PFSK-1 (cell line): ENCODE results near the gene MKX.

ENCODE experiments used
- FOXP2 ChIP-seq: optimal IDR thresholded peaks from 2 replicates; pipeline ENCODE3; 2011; ENCODE audit warnings: borderline replicate concordance, control low read depth, inconsistent platforms; ENCODE audit not compliant: insufficient read depth; ENCODE audit errors: extremely low read length, extremely low read depth
- POLR2AphosphoS5 ChIP-seq: IDR thresholded peaks from 2 replicates; pipeline ENCODE4 v1.6.1; 2012; ENCODE audit warnings: low read depth, mild to moderate bottlenecking, control low read depth, low read length, moderate library complexity
- REST ChIP-seq, 2 experiments: IDR thresholded peaks; 2 replicates each; pipeline versions ENCODE4 v1.6.1 to v1.8.0; 2011 to 2012; ENCODE audit warnings: low read depth in 2 of 2, low read length in 2 of 2, control low read depth in 1 of 2, inconsistent platforms in 1 of 2, mild to moderate bottlenecking in 1 of 2, moderate library complexity in 1 of 2; ENCODE audit not compliant: insufficient read depth in 1 of 2
- SIN3A ChIP-seq: IDR thresholded peaks from 2 replicates; pipeline ENCODE4 v1.6.1; 2012; ENCODE audit warnings: mild to moderate bottlenecking, low read length, moderate library complexity, borderline replicate concordance; ENCODE audit not compliant: insufficient read depth
- TAF1 ChIP-seq: IDR thresholded peaks from 2 replicates; pipeline ENCODE4 v1.6.1; 2012; ENCODE audit warnings: low read length, control low read depth, borderline replicate concordance; ENCODE audit not compliant: insufficient read depth

MKX gene

GRCh38 chr10:27696466-27696865 is 49.2 kb downstream of the MKX start:
- TF ChIP-seq POLR2AphosphoS5 (no peak), TAF1 (no peak), SIN3A (no peak), REST (IDR thresholded peaks at IDR 0.05; ENCODE audit: insufficient read depth in 1 of 2, low read depth in 2 of 2, low read length in 2 of 2) (no peak)

- TF ChIP-seq REST (IDR thresholded peaks at IDR 0.05; ENCODE audit: insufficient read depth in 1 of 2, low read depth in 2 of 2, low read length in 2 of 2) (no peak), SIN3A (no peak), TAF1 (no peak), FOXP2 (no peak), POLR2AphosphoS5 (no peak)
These were observed 49.9 kb downstream of the MKX start for GRCh38 chr10:27695706-27696105.

DNA sequence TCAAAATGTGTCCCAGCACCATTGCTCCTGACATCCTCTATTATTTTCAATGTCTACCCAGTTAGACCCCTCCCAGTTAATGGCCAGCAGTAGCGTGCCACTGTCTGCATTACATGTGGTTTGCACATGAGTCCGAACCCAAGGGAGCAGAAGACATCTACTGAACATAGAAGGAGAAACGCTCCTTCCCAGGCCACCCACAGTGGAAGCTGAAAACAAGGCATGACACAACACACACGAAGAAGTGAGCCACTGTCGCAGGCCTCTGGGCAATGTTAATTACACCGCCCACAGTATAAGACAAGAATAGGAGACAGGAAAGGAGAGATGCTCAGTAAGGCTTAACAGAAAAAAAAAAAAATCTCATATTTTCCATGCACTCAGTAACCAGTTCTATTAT is 50.5 kb downstream of the MKX start:
- no peak for TF ChIP-seq REST (IDR thresholded peaks at IDR 0.05; ENCODE audit: insufficient read depth in 1 of 2, low read depth in 2 of 2, low read length in 2 of 2)
- TF ChIP-seq TAF1 = no peak
- TF ChIP-seq SIN3A = no peak
- no peak for TF ChIP-seq POLR2AphosphoS5
- no peak for TF ChIP-seq FOXP2

DNA sequence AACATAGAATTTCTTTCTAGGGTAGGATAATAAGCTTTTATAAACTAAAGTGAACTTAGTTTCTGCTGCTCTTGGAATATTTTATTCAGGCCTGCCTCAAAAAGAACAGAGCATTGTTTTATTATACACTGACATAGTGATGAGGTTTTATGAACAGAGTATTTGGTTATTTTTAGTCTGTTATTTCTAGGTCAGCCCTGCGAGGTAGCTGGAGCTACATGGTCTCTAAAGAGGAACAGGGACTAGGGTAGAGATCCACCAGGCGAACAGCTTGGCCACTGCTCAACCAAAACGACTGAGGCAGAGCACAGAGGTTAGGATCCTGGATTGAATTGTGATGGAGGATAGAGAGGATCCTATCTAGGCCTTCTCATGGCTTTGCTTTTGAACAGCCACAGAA is 53.0 kb downstream of the MKX start:
- TF ChIP-seq FOXP2 (no peak), REST (IDR thresholded peaks at IDR 0.05; ENCODE audit: insufficient read depth in 1 of 2, low read depth in 2 of 2, low read length in 2 of 2) (no peak), POLR2AphosphoS5 (no peak), SIN3A (no peak)

GRCh38 chr10:27688991-27689390 is 56.6 kb downstream of the MKX start:
- TF ChIP-seq FOXP2 (no peak), REST (IDR thresholded peaks at IDR 0.05; ENCODE audit: insufficient read depth in 1 of 2, low read depth in 2 of 2, low read length in 2 of 2) (no peak), TAF1 (no peak), POLR2AphosphoS5 (no peak), SIN3A (no peak)
